Measurements from ENCODE around the gene PARP1.
"Not testable (repeated sequence)": the region's sequence is repeated elsewhere in the genome, so short reads cannot be mapped to it uniquely, and the experiment has no call there.

Gene PARP1

GRCh38 chr1:226355016-226355415 is 52.9 kb downstream of the PARP1 start:
- no peak for DNase-seq (ENCODE audit: low read depth in 2 of 2)

DNA sequence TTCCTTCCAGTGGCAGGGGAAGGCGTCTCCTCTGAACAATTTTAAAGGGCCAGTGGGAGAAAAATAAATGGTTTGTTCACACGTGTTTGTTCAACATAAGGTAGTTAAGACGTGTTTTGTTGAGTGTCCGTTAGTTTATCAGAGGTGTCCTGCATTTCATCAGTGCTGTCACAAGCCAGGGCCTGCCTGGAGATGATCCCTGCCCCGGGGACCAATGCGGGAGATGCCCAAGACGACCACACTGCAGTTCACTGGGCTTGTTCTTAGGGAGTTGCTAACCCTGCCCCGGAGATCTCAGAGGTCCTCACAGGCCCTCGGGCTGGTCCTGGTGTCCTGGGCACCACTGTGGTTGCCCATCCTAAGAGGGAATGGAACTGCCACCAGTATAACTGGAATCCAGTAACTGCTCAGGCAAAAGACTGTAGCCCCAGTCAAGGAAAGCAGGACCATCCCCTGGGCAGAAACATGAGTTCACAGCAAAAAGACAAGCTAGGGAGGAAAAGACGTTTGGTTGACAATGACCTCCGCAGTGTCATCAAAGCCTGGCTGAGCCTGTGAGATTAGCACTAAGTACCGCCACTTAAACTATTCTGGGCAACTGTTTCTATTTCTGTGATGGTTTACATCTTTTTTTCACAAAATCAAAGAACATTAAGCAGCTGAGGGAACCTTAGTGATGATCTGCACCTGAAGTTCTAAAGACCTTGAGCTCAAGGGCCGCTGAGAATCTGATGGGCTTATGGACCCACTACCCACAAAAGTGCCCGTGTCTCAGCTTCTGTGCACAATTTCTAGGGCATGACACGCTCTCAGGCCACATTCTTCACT is 54.0 kb downstream of the PARP1 start:
- DNase-seq (ENCODE audit: low read depth in 2 of 2), result no peak

- no peak for DNase-seq (ENCODE audit: low read depth in 2 of 2)
Measured at GRCh38 chr1:226351709-226352108, 56.2 kb downstream of the PARP1 start.

DNA sequence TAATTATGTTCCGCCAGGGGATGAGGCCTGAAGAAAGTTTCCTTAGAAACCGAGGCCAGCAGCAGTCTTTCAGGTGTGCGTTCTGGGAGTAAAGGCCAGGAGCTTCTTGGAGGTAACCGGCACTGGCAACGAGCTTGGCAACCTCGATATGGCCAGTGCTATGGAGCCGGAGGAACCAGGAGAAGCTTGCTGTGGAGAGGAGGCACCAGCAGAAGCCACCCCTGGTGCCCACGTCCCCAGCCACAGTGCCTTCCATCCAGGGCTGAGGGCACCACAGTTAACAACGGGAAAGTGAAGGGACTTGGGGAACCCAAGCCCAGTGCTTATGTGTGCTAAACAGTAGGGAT is 57.4 kb downstream of the PARP1 start:
- no peak for DNase-seq (ENCODE audit: low read depth in 2 of 2)

DNA sequence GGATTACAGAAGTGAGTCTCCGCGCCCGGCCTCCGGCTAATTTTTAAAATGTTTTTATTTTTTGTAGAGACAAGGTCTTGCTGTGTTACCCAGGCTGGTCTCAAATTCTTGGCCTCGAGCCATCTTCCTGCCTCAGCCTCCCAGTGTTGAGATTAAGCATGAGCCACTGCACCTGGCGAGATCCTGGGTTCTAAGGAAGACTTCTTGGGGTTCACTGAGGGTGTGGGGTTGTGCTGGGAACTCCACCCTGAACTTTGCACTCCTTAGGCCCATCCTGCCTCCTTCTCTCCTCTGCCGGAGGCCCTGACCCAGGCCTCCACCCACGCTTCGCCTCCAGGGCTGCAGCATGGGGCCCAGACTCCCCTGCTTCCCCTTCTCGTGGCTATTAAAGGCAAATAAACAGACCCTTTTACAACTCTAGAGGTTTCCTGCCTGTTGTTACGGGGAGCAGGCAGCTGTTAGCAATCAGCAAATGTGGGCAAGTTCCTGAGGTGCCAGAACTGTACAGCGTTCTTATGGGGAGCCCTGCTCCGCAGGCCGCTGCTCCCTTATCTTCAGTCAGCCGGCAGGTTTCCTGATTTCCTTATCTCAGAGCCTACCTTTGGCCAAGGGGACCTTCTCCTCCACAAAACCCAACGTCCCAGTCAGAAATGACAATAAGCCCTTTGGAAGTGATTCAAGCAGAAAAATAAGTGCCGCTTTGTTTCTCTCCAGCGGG is 57.9 kb downstream of the PARP1 start:
- no peak for DNase-seq (ENCODE audit: low read depth in 2 of 2)

GRCh38 chr1:226349081-226349480 is 58.8 kb downstream of the PARP1 start:
- no peak for DNase-seq (ENCODE audit: low read depth in 2 of 2)

DNA sequence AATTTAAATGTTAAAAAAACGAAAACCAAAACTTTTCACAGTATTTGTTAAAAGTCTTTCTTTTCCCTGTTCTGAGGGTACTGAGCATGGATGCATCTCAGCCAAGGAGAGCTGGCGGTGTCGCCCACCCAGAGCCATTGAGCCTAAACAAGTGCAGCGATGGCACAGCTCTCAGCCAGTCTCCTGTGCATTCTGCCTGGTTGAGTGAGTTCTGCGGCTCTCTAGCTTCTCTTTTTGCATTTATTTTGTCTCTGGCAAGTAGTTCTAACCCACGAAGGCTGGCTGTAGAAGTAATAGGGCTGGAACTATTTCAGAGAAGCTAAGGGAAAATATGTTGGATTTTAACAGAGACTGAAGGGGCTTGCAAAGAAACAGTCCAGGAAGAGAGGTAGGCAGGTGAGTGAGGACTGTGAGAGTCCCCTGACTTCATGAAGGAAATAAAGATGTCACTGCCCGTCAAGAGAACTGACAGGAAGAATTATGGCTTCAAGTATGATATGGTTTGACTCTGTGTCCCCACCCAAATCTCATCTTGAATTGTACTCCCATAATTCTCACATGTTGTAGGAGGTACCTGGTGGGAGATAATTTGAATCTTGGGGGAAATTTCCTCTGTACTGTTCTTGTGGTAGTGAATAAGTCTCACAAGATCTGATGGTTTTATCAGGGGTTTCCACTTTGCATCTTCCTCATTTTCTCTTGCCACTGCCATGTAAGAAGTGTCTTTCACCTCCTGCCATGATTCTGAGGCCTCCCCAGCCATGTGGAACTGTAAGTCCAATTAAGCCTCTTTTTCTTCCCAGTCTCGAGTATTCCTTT is 63.2 kb downstream of the PARP1 start:
- no peak for DNase-seq (ENCODE audit: low read depth in 2 of 2)

DNA sequence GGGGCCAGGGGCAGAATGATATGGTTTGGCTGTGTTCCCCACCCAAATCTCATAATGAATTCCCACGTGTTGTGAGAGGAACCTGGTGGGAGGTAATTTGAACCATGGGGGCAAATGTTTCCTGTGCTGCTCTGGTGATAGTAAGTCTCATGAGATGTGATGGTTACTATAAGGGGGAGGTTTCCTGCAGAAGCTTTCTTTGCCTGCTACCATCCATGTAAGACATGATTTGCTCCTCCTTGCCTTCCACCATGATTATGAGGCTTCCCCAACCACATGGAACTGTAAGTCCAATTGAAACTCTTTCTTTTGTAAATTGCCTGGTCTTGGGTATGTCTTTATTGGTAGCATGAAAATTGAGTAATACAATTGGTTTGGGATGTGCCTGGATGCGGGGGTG is 65.2 kb downstream of the PARP1 start:
- no peak for DNase-seq (ENCODE audit: low read depth in 2 of 2)

- DNase-seq (ENCODE audit: low read depth in 2 of 2), result not testable (repeated sequence)
Measured at GRCh38 chr1:226340111-226340510, 67.8 kb downstream of the PARP1 start.

DNA sequence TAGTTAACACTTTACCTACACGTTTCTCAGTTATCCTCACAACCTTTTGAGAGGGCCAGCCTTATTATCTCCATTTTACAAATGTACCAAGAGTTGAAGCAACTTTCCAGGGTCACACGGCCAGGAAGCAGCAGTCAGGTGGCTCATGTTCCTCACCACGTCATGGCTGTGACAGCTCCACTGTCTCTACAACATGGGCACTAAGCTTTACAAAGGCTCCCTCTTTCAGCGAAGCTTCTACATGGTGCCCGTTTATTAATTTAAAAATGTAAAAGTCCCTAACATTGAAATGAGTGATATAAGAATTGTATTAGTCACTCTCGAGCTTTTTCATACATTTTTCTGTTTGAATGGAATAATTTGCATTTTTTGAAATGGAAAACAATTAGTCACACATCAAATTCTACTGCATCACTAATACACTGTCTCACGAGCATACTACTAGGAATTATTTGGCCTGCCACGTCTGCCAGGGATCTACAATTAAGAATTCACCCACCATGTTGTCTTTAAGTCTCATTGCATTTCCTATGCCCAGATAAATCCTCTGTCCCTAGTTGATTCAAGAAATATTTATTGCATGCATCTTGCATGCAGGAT is 70.5 kb downstream of the PARP1 start:
- no peak for DNase-seq (ENCODE audit: low read depth in 2 of 2)

GRCh38 chr1:226335661-226336060 is 72.2 kb downstream of the PARP1 start:
- no peak for DNase-seq (ENCODE audit: low read depth in 2 of 2)

- DNase-seq (ENCODE audit: low read depth in 2 of 2), result no peak
Measured at GRCh38 chr1:226332947-226333346, 74.9 kb downstream of the PARP1 start.

DNA sequence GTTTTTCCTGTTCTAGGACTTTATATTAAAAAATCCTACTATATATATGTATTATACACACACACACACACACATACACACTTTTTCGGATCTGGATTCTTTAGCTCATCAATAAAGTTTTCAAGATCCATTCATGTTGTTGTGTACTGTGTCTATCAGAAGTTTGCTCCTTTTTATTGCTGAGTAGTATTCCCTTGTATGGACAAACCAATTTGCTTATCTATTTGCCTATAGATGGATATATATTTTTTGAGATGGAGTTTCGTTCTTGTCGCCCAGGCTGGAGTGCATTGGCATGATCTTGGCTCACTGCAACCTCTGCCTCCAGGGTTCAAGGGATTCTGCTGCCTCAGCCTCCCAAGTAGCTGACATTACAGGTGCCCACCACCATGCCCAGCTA is 78.7 kb downstream of the PARP1 start:
- DNase-seq (ENCODE audit: low read depth in 2 of 2), result no peak

DNA sequence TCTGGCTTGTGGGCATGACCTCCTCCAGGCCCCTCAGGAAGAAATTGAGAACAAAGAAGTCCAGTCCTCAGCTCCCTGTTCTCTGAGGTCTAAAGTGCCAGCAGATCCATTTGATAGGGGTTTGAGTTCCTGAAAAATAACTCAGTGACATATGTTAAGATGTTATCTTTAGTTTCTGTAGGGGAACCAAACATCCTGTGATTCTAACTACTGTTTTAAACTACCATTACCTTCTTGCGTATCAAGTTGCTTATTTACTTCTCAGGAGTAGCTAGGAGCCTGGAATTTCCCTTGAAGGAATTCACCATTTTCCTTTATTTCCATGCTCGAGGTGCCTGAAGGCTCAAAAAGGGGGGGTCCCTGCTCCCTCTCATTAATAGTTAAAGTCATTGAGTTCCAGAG is 80.1 kb downstream of the PARP1 start:
- no peak for DNase-seq (ENCODE audit: low read depth in 2 of 2)

GRCh38 chr1:226325178-226325577 is 82.7 kb downstream of the PARP1 start:
- DNase-seq (ENCODE audit: low read depth in 2 of 2), result no peak

- DNase-seq (ENCODE audit: low read depth in 2 of 2), result no peak
Measured at GRCh38 chr1:226324479-226324878, 83.4 kb downstream of the PARP1 start.

- DNase-seq (ENCODE audit: low read depth in 2 of 2), result no peak
Measured at GRCh38 chr1:226322986-226323385, 84.9 kb downstream of the PARP1 start.

GRCh38 chr1:226320930-226321329 is 87.0 kb downstream of the PARP1 start:
- DNase-seq (ENCODE audit: low read depth in 2 of 2), result no peak

DNA sequence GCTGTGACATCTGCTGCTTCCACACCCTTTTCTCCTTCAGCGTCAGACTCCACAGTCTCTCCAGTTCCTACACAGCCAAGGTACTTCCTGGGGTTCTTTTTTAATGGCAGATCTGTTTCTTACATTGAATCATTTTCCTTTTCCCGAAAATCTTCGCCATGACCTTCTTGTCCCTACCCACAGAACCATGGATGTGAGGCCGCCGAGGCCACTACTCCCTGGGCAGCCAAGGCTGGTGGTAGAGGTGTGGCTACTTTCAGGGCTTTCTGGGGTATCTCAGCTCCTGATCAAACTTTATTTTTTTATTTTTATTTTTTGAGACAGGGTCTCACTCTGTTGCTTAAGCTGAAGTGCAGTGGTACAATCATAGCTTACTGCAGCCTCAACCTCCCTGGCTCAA is 89.4 kb downstream of the PARP1 start:
- DNase-seq (ENCODE audit: low read depth in 2 of 2), result no peak

DNA sequence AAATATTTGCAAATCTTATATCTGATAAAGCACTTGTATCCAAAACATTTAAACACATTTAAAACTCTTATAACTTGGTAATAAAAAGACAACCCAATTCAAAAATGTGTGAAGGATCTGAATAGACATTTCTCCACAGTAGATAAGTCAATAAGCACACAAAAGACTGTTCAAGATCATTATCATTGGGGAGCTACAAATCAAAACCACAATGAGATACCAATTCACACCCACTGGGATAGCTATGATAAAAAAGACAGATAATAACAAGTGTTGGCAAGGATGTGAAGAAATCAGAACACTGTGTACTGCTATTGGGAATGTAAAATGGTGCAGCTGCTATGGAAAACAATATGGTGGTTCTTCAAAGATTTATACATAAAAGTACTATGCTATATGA is 93.8 kb downstream of the PARP1 start:
- DNase-seq (ENCODE audit: low read depth in 2 of 2), result no peak

GRCh38 chr1:226312065-226312464 is 95.8 kb downstream of the PARP1 start:
- DNase-seq (ENCODE audit: low read depth in 2 of 2), result no peak

DNA sequence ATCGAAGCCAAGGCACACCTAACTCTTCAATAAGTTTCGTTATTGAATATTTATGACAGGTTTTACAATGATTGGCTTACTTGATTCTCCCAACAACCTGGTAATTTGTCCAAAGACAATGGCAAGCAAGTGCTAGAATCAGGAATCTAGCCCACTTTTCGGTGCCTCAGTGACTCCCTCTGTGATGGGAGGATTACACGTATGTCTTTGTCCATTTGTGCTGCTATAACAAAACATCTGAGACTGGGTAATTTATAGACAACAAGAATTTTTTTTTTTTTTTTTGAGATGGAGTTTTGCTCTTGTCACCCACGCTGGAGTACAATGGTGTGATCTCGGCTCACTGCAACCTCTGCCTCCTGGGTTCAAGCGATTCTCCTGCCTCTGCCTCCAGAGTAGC is 96.5 kb downstream of the PARP1 start:
- no peak for DNase-seq (ENCODE audit: low read depth in 2 of 2)

All from stimulated activated CD8-positive, alpha-beta memory T cell treated with anti-CD3 and anti-CD28 coated beads, Interleukin-2, amount 100 ng/mL, for 1 hour (primary cell).